OCI-M2 (cell line): ENCODE results near the gene CCNK.

Source experiments
- DNase-seq: peaks from one replicate; lab custom pipeline; 2025; ENCODE audit not compliant: unreplicated experiment; lab: John Stamatoyannopoulos, UW

The CCNK gene

GRCh38 chr14:99532310-99532709 is 51.1 kb downstream of the CCNK start:
- no peak for DNase-seq

- no peak for DNase-seq
These were observed 53.1 kb downstream of the CCNK start for GRCh38 chr14:99534333-99534732.

GRCh38 chr14:99534863-99535262 is 53.7 kb downstream of the CCNK start:
- no peak for DNase-seq

GRCh38 chr14:99535448-99535847 is 54.2 kb downstream of the CCNK start:
- no peak for DNase-seq

GRCh38 chr14:99535908-99536778 is 54.9 kb downstream of the CCNK start:
- DNase-seq, result no peak

- DNase-seq, result no peak
These were observed 56.2 kb downstream of the CCNK start for GRCh38 chr14:99537399-99537798.

- DNase-seq, result no peak
These were observed 57.1 kb downstream of the CCNK start for GRCh38 chr14:99538275-99538674.

GRCh38 chr14:99538733-99539132 is 57.5 kb downstream of the CCNK start:
- DNase-seq, result no peak

GRCh38 chr14:99539491-99539890 is 58.3 kb downstream of the CCNK start:
- DNase-seq, result no peak

- no peak for DNase-seq
These were observed 59.2 kb downstream of the CCNK start for GRCh38 chr14:99540196-99541032.

GRCh38 chr14:99541211-99541610 is 60.0 kb downstream of the CCNK start:
- DNase-seq, result no peak

GRCh38 chr14:99541677-99542470 is 60.7 kb downstream of the CCNK start:
- DNase-seq, result no peak

- DNase-seq, result no peak
These were observed 61.4 kb downstream of the CCNK start for GRCh38 chr14:99542566-99542965.

GRCh38 chr14:99543370-99543769 is 62.2 kb downstream of the CCNK start:
- no peak for DNase-seq

- no peak for DNase-seq
These were observed 62.8 kb downstream of the CCNK start for GRCh38 chr14:99543985-99544384.

GRCh38 chr14:99544991-99545390 is 63.8 kb downstream of the CCNK start:
- no peak for DNase-seq

GRCh38 chr14:99545586-99545985 is 64.4 kb downstream of the CCNK start:
- DNase-seq, result no peak

- no peak for DNase-seq
These were observed 65.1 kb downstream of the CCNK start for GRCh38 chr14:99546234-99546879.

GRCh38 chr14:99548255-99548654 is 67.0 kb downstream of the CCNK start:
- no peak for DNase-seq

GRCh38 chr14:99548871-99549515 is 67.8 kb downstream of the CCNK start:
- no peak for DNase-seq
